ENCODE results near the gene CAPN2.

- no peak for TF ChIP-seq CTCF (conservative IDR thresholded peaks at IDR 0.05)
- no peak for TF ChIP-seq ZFX (IDR thresholded peaks at IDR 0.05)
These were observed 58.4 kb downstream of the CAPN2 start for GRCh38 chr1:223770621-223771315.

Data from C4-2B (cell line).